Activated T-cell treated with anti-CD3 and anti-CD28 coated beads, Interleukin-2, amount 50 U/mL, for 72 hours (primary cell): Measurements from ENCODE around the gene FNBP1. TPM values are rescaled to one million over a fixed set of nuclear protein-coding genes. Genes with fewer than 3 reads are reported as not detected.
A peak's percentile ranks its signal among the peaks of the same experiment; 100 is the strongest.

Source experiments
- ATAC-seq, 2 donors: fragments of 150-1000 bp; cut with Tn5 transposase; replicated peaks in 1 of 2; 2 replicates each; pipeline ENCODE4 v1.10.0; 2021; ENCODE audit warnings: moderate library complexity in 2 of 2, mild to moderate bottlenecking in 1 of 2
- DNase-seq, 2 donors: peaks; one replicate each; pipeline ENCODE4 v3.0.0; 2021 to 2022; ENCODE audit warnings: mixed read lengths in 1 of 2
- H3K27ac Mint-ChIP-seq: one replicate; pipeline ENCODE4 v1.8.0; 2022; ENCODE audit warnings: mild to moderate bottlenecking, moderate library complexity, mixed read lengths
- H3K27me3 Mint-ChIP-seq: one replicate; pipeline ENCODE4 v1.8.0; 2022; ENCODE audit warnings: low read depth, mixed read lengths
- H3K36me3 Mint-ChIP-seq, 2 donors: one replicate each; pipeline ENCODE4 v1.8.0; 2022; ENCODE audit warnings: mixed read lengths in 2 of 2, mild to moderate bottlenecking in 1 of 2; ENCODE audit not compliant: insufficient read depth in 2 of 2
- H3K4me1 Mint-ChIP-seq: one replicate; pipeline ENCODE4 v1.8.0; 2022; ENCODE audit warnings: low read depth, mixed read lengths
- H3K4me3 Mint-ChIP-seq, 2 donors: one replicate each; pipeline ENCODE4 v1.8.0; 2022; ENCODE audit warnings: mild to moderate bottlenecking in 2 of 2, mixed read lengths in 2 of 2, moderate library complexity in 2 of 2
- H3K9me3 Mint-ChIP-seq, 2 donors: one replicate each; pipeline ENCODE4 v1.8.0; 2022; ENCODE audit warnings: mixed read lengths in 2 of 2
- total RNA-seq, 2 donors: library from RNA; stranded (reverse); gene quantifications; one replicate each; pipeline ENCODE4 v1.2.3, GENCODE V29; 2022

The FNBP1 gene
- total RNA-seq, 2 donors from 2014 or later = 301 to 323 TPM

DNA sequence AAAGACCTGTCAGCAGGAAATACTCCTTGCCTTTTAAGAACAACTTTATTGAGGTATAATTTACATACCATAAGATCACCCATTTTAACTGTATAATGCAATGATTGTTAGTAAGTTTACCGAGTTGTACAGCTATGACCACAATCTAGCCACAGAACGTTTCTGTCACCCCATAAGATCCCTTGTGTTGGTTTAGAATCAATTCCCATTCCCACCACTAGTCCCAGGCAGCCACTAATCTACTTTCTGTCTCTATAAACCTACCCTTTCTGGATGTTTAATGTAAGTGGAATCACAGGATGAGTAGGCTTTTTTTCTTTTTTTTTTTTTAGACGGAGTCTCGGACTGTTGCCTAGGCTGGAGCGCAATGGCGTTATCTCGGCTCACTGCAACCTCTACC, 15.2 kb upstream of the FNBP1 start:
- DNase-seq (no peak), ATAC-seq (no peak)
- Mint-ChIP-seq H3K27me3 (no peaks in the 10 kb centered on the region), H3K9me3 (no peaks in the 10 kb centered on the region), H3K27ac (peak overlapping the region; percentile 38), H3K36me3 (peaks cover 8 to 19% of the 10 kb centered on the region in 2 donors), H3K4me3 (no peak overlapping the region), H3K4me1 (peaks cover 30% of the 10 kb centered on the region)

DNA sequence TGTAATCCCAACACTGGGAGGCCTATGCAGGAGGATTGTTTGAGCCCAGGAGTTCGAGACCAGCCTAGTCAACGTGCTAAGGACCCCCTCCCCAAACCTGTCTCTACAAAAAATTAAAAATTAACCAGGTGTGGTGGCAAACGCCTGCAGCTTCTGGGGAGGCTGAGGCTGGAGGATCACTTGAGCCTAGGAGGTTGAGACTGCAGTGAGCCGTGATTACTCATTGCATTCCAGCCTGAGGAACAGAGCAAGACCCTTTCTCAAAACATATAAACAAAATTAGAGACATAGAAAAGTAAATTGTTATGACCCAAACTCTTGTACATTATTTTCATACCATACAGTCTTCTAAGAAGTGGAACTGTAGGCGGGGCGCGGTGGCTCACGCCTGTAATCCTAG, 11.8 kb upstream of the FNBP1 start:
- DNase-seq = no peak
- Mint-ChIP-seq H3K4me1 (peaks cover 42% of the 10 kb centered on the region), H3K4me3 (peak overlapping the region; percentile 93 to 98), H3K9me3 (no peaks in the 10 kb centered on the region), H3K27me3 (no peaks in the 10 kb centered on the region), H3K27ac (peak overlapping the region; percentile 98), H3K36me3 (peaks cover 8 to 15% of the 10 kb centered on the region in 2 donors)
- no peak for ATAC-seq

DNA sequence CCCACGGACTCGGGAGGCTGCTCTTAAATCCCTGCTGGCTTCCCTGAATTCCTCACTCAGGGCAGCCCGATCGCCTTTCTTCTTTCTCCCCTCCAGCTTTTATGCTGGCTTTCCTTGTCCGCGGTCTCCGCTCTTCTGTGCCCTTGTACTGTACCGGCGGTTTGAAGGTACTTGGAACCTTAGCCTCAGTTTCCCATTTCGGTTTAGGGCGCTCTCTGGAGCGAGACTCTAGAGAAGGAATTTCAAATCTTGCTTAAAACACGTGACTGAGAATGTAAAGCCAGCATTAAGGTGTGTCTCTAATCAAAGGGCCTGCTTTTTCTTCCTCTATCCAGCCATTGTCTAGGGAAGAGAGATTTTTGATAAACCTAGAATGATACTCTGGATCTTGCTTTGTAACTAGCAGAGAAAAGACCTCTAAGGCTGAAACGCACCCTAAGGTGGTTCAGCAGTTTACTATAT, 11.4 kb upstream of the FNBP1 start:
- peak overlapping the region; percentile 98 for H3K27ac Mint-ChIP-seq
- DNase-seq (no peak), ATAC-seq (no peak)
- peak overlapping the region; percentile 93 to 98 for H3K4me3 Mint-ChIP-seq
- no peaks in the 10 kb centered on the region for H3K9me3 Mint-ChIP-seq
- H3K4me1 Mint-ChIP-seq = peaks cover 42% of the 10 kb centered on the region
- H3K36me3 Mint-ChIP-seq = peaks cover 8 to 11% of the 10 kb centered on the region in 2 donors
- no peaks in the 10 kb centered on the region for H3K27me3 Mint-ChIP-seq

DNA sequence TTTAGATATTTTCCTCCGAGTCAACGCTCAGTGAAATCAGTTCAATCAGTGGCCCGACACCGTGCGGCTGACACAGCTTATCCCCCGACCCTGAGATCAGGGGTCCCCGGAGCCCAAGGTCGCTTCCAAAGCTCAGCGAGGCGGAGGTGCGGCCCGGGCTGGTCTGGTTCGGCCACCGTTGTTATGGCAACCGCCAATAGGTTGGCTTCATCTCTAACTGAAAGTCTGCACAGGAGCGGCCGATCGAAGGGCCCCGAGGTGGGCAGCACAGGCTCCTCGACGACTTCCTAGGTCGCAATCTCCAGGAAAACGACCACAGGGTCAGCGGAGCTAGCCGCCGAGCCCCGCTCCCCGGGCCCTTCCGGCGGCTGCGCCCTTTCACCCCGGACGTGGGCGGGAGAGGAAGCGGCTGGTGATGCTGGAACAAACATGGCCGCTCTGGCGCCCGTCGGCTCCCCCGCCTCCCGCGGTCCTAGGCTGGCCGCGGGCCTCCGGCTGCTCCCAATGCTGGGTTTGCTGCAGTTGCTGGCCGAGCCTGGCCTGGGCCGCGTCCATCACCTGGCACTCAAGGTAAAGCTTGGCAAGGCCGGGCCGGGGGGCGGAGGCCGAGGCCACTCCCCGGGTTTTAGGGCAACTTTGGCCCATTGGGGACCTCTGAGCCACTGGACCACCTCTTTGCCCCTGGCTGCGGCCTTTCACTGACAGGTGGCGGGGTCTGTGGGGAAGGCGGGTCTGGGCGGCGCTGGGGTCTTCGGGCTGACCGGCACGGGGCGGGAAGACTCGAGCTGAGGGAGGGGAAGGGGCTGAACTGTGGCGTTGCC, 10.7 kb upstream of the FNBP1 start, which contains the start of gene GPR107:
TSS of gene GPR107 (plus strand) at position 403 of the 821 bp plus-strand sequence. CDS start at position 430, 27 bp downstream.
- Mint-ChIP-seq H3K36me3 (peaks cover 5 to 6% of the 10 kb centered on the region in 2 donors), H3K27me3 (no peaks in the 10 kb centered on the region), H3K27ac (peak within 1 kb of the TSS; percentile 98), H3K4me1 (peaks cover 42% of the 10 kb centered on the region), H3K9me3 (no peaks in the 10 kb centered on the region), H3K4me3 (peak within 1 kb of the TSS; percentile 93 to 98)
- DNase-seq = peak; percentile 89 to 90
- ATAC-seq = peak; percentile 96

DNA sequence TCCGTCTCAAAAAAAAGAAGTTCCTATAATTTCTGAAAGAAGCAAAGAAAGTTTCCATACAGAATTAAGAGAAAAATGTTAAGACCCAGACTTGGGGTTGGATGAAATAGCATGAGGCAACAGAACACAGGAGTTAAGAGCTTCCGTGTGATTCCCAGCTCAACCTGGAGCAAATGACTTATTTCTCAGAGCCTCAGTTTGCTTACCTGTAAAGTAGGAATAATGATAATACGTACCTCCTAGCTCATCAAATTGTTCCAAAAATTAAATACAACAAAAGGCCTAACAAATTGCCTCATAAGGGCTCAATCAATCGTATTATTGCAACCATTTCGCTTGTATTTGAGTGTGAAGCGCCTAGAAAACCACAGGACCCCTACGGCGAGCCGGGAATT, 10.1 kb upstream of the FNBP1 start:
- ATAC-seq (no peak), DNase-seq (no peak)
- Mint-ChIP-seq H3K4me1 (peaks cover 41% of the 10 kb centered on the region), H3K36me3 (peaks cover 4% of the 10 kb centered on the region in 2 donors), H3K27me3 (no peaks in the 10 kb centered on the region), H3K27ac (peak overlapping the region; percentile 73), H3K4me3 (peak overlapping the region; percentile 93 to 98), H3K9me3 (no peaks in the 10 kb centered on the region)

DNA sequence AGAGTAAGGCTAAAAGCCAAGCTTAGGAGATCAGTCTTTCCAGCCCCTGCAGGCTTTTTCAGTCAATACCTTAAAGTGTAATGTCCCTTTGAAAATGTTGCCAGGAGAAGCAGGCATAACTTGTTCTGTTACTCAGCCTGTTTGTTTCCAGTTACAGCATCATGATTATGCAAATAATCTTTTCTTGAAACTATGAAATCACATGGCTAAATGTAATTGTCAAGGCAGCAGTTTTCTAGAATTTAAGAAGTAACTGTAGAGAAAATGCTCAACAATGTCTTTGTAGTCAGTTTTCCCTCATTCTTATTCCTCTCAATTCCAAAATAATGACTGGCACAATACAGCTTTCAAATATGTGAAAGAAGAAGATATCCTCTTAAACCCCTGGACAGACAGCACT, 8.9 kb upstream of the FNBP1 start:
- no peak for DNase-seq
- Mint-ChIP-seq H3K27ac (peak overlapping the region; percentile 85), H3K36me3 (peaks cover 2 to 3% of the 10 kb centered on the region in 2 donors), H3K4me1 (peaks cover 38% of the 10 kb centered on the region), H3K4me3 (peak overlapping the region; percentile 58 to 98), H3K27me3 (no peaks in the 10 kb centered on the region), H3K9me3 (no peaks in the 10 kb centered on the region)
- peak in 1 of 2 donors; percentile 15 for ATAC-seq

DNA sequence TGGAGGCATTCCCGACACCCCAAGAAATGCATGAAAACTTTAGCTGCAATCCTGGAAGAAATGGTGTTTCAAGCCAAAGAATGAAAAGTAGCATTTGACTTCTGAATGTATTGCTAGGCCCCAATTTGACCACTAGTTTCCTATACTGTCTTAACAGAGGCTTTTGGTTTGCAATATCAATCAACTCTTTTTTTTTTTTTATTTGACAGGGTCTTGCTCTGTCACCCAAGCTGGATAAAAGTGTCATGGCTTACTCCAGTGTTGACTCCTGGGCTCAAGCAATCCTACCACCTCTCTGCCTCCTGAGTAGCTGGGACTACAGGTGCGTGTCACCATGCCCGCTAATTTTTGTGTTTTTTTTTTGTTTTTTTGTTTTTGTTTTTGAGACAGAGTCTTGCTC, 7.5 kb upstream of the FNBP1 start:
- Mint-ChIP-seq H3K27ac (peak overlapping the region; percentile 88), H3K4me3 (peak overlapping the region; percentile 10 to 18), H3K4me1 (peaks cover 45% of the 10 kb centered on the region), H3K27me3 (no peaks in the 10 kb centered on the region), H3K36me3 (peaks cover 2 to 3% of the 10 kb centered on the region in 2 donors), H3K9me3 (no peaks in the 10 kb centered on the region)
- DNase-seq (no peak), ATAC-seq (peak in 1 of 2 donors; percentile 15)

DNA sequence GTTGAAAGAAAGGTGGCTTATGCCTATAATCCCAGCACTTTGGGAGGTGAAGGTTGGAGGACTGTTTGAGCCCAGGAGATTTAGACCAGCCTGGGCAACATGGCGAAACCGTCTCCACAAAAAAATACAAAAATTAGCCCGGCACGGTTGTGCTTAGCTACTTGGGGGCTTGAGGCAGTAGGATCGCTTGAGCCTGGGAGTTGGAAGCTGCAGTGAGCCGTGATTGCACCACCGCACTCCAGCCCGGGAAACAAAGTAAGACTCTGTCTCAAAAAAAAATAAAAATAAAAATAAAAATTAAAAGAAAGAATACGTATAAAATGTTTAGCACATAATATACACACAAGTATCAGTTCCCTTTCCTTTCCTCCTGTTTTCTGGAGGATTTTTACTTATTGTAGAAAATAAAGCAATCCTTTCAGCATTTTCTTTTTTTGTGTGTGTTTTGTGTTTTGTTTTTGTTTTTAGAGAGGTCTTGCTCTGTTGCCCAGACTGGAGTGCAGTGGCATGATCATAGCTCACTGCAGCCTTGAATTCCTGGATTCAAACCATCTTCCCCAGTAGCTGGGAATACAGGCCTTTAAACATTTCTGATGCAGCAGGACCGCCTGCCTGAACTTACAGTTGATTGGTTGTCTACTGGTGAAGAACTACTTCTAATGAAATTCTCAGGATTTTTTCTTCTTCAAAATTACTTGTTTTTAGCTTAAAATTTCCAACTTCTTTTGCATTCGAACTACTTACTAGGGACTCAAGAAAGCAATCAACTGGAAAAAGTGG, 6.6 kb upstream of the FNBP1 start:
- H3K27me3 Mint-ChIP-seq = no peaks in the 10 kb centered on the region
- no peak for DNase-seq
- no peaks in the 10 kb centered on the region for H3K9me3 Mint-ChIP-seq
- peaks cover 47% of the 10 kb centered on the region for H3K4me1 Mint-ChIP-seq
- peaks cover 2 to 3% of the 10 kb centered on the region in 2 donors for H3K36me3 Mint-ChIP-seq
- ATAC-seq = no peak
- no peak overlapping the region for H3K4me3 Mint-ChIP-seq
- H3K27ac Mint-ChIP-seq = peak overlapping the region; percentile 28

DNA sequence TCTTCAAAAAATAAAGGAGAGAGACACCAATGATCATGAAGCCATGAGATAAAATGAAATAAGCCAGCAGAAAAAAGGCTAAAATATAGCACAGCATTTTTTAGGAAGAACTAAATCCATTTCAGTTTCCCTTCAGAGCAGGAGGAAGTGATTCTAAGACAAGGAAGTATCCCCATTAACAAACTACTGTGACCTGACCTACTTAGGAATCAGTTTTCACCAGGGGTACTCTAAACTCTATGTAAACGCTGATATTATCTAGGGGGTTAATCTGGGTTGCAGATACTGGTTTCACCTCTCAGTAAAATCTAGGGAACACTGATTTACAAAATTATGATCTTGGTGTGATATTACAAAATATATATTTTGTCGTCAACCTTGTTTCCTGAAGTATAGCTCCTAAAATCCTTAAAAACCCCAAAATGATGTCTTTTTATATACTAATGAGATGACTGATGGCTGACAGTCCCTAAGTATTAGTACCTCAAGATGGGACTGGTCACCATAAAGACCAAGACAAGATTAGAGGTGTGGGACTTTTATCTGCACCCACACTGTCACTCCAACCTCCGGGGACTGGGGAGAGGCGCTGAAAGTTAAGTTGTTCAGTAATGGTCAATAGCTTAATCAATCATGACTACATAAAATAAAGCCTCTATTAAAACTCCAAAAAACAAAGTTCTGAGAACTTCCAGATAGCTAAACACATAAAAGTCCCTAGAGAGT, 2.9 kb upstream of the FNBP1 start:
- Mint-ChIP-seq H3K27me3 (no peaks in the 10 kb centered on the region), H3K9me3 (no peaks in the 10 kb centered on the region), H3K4me1 (peaks cover 41% of the 10 kb centered on the region), H3K27ac (peak overlapping the region; percentile 98), H3K36me3 (peaks cover 12% of the 10 kb centered on the region in 2 donors), H3K4me3 (peak overlapping the region; percentile 41 to 92)
- ATAC-seq (no peak), DNase-seq (no peak)

DNA sequence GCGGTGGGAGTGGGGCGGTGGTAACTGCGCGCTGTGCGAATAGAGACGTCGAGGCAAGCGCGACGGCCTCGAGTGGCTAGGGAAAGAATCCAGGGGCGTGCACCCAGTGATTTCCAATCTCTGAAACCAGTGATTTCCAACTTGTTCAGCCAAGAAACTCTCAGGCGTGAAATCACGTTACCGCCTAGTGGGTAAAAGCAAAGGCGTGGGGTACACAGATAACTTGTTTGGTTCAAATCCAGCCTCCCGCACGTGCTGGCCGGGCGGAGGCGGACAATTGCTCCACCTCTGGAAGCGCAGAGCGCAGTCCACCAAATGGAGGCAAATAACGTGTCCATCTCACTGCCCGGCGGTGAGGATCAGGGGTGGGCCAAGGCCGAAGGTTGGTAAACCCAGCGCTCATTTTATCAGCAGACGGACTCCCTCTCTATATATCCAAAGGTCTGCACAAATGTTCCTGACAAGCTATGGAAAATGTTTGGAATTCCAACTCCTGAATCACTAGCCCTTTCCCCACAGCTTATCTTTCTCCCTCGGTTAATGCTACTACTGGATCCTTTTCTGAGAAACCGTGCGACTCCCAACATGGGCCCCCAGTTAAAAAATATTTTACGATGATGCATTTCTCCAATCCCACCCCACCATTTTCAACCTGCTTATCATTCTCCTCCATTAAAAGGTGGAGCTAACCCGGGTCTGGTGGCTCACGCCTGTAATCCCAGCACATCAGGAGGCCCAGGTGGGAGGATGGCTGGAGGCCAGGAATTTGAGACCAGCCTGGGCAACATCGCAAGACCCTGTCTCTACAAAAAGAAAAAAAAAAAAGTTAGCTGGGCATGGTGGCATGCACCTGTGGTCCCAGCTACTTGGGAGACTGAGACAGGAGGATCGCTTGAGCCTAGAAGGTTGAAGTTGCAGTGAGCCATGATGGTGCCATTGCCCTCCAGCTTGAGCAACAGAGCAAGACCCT, 950 bp upstream of the FNBP1 start:
- Mint-ChIP-seq H3K36me3 (peaks cover 15 to 22% of the 10 kb centered on the region in 2 donors), H3K27ac (peak overlapping the region; percentile 75), H3K4me1 (peaks cover 44% of the 10 kb centered on the region), H3K4me3 (peak overlapping the region; percentile 92 to 95), H3K9me3 (no peaks in the 10 kb centered on the region), H3K27me3 (no peaks in the 10 kb centered on the region)
- no peak for ATAC-seq
- DNase-seq = no peak

DNA sequence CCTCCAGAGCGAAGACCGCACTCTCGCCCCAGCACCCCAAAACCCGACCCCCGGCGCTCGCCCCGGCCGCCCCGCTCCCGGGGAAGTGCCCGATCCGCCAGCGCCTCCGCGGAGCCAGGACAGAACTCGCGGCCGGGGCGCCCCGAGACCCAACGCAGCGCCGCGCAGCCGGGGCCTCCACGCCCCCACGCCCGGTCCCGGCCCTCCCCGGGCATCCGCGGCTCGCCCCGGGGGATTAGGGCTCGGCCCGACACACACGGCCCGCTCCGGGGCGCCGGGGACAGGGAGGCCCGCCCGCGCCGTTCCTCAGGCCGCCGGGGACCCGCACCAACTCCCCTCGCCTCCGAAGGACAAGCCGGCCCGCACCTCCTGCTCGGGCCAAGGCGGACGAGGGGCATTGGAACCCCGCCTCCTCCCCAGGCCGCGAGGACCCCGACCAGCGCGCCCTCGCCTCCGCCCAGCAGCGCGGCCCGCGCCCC, 544 bp downstream of the FNBP1 start:
- Mint-ChIP-seq H3K27me3 (no peaks in the 10 kb centered on the region), H3K4me3 (peak overlapping the region; percentile 93 to 100), H3K9me3 (no peaks in the 10 kb centered on the region), H3K36me3 (peaks cover 17 to 26% of the 10 kb centered on the region in 2 donors), H3K4me1 (peaks cover 57% of the 10 kb centered on the region), H3K27ac (peak overlapping the region; percentile 98)
- DNase-seq = peak; percentile 44 to 48
- peak; percentile 12 to 14 for ATAC-seq
